Stomach (tissue), 9 donors: ENCODE measurements around the gene PTPRK. TPM values are rescaled to one million over a fixed set of nuclear protein-coding genes. Genes with fewer than 3 reads are reported as not detected.

Experiments used
- DNase-seq, 2 donors: peaks; one replicate each; pipeline versions ENCODE4 v3.0.0 to v3.0.0-alpha.2; 2013 to 2019
- H3K27ac ChIP-seq, 5 donors: fragments of 200-600 bp in 4 of 5; sonication (generic) in 4 of 5; one replicate each; pipeline ENCODE4 v1.5.1; 2013 to 2019; ENCODE audit warnings: mild to moderate bottlenecking in 1 of 5, moderate library complexity in 1 of 5
- H3K27me3 ChIP-seq, 3 donors: fragments of 200-600 bp; sonication (generic); one replicate each; pipeline ENCODE4 v1.5.1; 2017 to 2019; ENCODE audit warnings: mixed run types in 1 of 3
- H3K36me3 ChIP-seq, 4 donors: fragments of 200-600 bp; sonication (generic); 1 replicate in 3 of 4; 2 replicates in 1 of 4; pipeline ENCODE4 v1.5.1; 2016 to 2019
- H3K4me1 ChIP-seq, 4 donors: fragments of 200-600 bp; sonication (generic); one replicate each; pipeline ENCODE4 v1.5.1; 2016 to 2019
- H3K4me3 ChIP-seq, 4 donors: fragments of 200-600 bp; sonication (generic) in 3 of 4; one replicate each; pipeline ENCODE4 v1.5.1; 2016 to 2019; ENCODE audit warnings: mild to moderate bottlenecking in 1 of 4
- H3K9me3 ChIP-seq, 4 donors: fragments of 200-600 bp; sonication (generic); one replicate each; pipeline ENCODE4 v1.5.1; 2016 to 2019
- CTCF ChIP-seq, 7 experiments: fragments of 450-650 bp in 4 of 7; fragments of 200-600 bp in 3 of 7; sonication (generic) in 3 of 7; IDR thresholded peaks; one replicate each; pipeline ENCODE4 v1.5.1; 2016 to 2019; ENCODE audit warnings: antibody characterized with exemption in 7 of 7, control low read depth in 2 of 7, mild to moderate bottlenecking in 1 of 7
- EP300 ChIP-seq: sonication (generic); formaldehyde crosslinking; IDR thresholded peaks from one replicate; pipeline ENCODE4 v1.6.1; 2017; ENCODE audit warnings: antibody characterized with exemption
- POLR2A ChIP-seq, 4 donors: fragments of 450-650 bp; IDR thresholded peaks; one replicate each; pipeline ENCODE4 v1.6.1; 2016; ENCODE audit warnings: antibody characterized with exemption in 4 of 4, control low read depth in 2 of 4, mild to moderate bottlenecking in 1 of 4, moderate library complexity in 1 of 4
- POLR2AphosphoS5 ChIP-seq, 3 donors: sonication (generic); formaldehyde crosslinking; IDR thresholded peaks; one replicate each; pipeline ENCODE4 v1.6.1; 2016; ENCODE audit warnings: antibody characterized with exemption in 3 of 3
- WGBS, 5 donors: extraction: QIAGEN DNeasy Blood & Tissue Kit in 3 of 5; methylation state at CpG; one replicate each; pipeline versions ENCODE4 v1.1.5 to v1.1.7; 2013 to 2018; 5-methylcytosine and 5-hydroxymethylcytosine counted together
- intact Hi-C: fragments of 100-400 bp; cut with DNase I; formaldehyde crosslinking; loops from one replicate; pipeline ENCODE4 v1.15.1; 2023; ENCODE audit warnings: low total_unique reads
- polyA plus RNA-seq, 3 donors: library from polyadenylated mRNA; stranded (reverse); fragments of 200-250 nt; gene quantifications; one replicate each; pipeline ENCODE4 v1.2.3, GENCODE V29; 2013
- total RNA-seq, 5 donors: library from RNA; depleted of rRNA; stranded (reverse); fragments of >200 nt; gene quantifications; one replicate each; pipeline versions ENCODE4 v1.1.0 to v1.2.3, GENCODE V29; 2014 to 2016
- donor health status: healthy with polysubstance abuse.
- donor health status: Bipolar disorder and iron deficiency.
- donor health status: healthy.

The PTPRK gene
- total and polyA plus RNA-seq, 8 donors, result 7.0 to 644 (median 114) TPM

GRCh38 chr6:128167552-128167951, 352.8 kb downstream of the PTPRK start:
- H3K27ac ChIP-seq, result no peak overlapping the region
- H3K27me3 ChIP-seq, result no peaks in the 10 kb centered on the region
- DNase-seq, result no peak
- TF ChIP-seq POLR2A (IDR thresholded peaks at IDR 0.05), result no peak
- TF ChIP-seq CTCF (IDR thresholded peaks at IDR 0.05), result no peak
- TF ChIP-seq POLR2AphosphoS5 (IDR thresholded peaks at IDR 0.05), result no peak
- TF ChIP-seq EP300, result no peak
- no peaks in the 10 kb centered on the region for H3K36me3 ChIP-seq
- H3K4me1 ChIP-seq, result peaks cover 0 to 37% (median 7%) of the 10 kb centered on the region in 4 donors
- intact Hi-C loops, result no loop called here
- H3K4me3 ChIP-seq, result no peak overlapping the region
- no peaks in the 10 kb centered on the region for H3K9me3 ChIP-seq

GRCh38 chr6:128164254-128164653, 356.1 kb downstream of the PTPRK start:
- WGBS, 5 donors, result 50 to 79% (median 63%) methylated on average over 1 of the region's 1 CpG
- no peak overlapping the region for H3K4me3 ChIP-seq
- TF ChIP-seq POLR2AphosphoS5 (IDR thresholded peaks at IDR 0.05), result no peak
- H3K4me1 ChIP-seq, result peaks cover 0 to 14% (median 0%) of the 10 kb centered on the region in 4 donors
- intact Hi-C loops, result no loop called here
- H3K27ac ChIP-seq, result no peak overlapping the region
- H3K36me3 ChIP-seq, result no peaks in the 10 kb centered on the region
- no peak for DNase-seq
- H3K9me3 ChIP-seq, result no peaks in the 10 kb centered on the region
- H3K27me3 ChIP-seq, result no peaks in the 10 kb centered on the region

- no peak for TF ChIP-seq POLR2AphosphoS5 (IDR thresholded peaks at IDR 0.05)
- TF ChIP-seq CTCF (IDR thresholded peaks at IDR 0.05), result no peak
- TF ChIP-seq POLR2A (IDR thresholded peaks at IDR 0.05), result no peak
- no peak for TF ChIP-seq EP300
- peaks cover 0 to 7% (median 0%) of the 10 kb centered on the region in 4 donors for H3K4me1 ChIP-seq
- WGBS, 5 donors, result 60 to 65% (median 61%) methylated on average over 2 of the region's 2 CpGs
- no peak overlapping the region for H3K27ac ChIP-seq
- no peak overlapping the region for H3K4me3 ChIP-seq
- intact Hi-C loops, result no loop called here
- no peaks in the 10 kb centered on the region for H3K36me3 ChIP-seq
- H3K9me3 ChIP-seq, result no peaks in the 10 kb centered on the region
- no peak for DNase-seq
- H3K27me3 ChIP-seq, result no peaks in the 10 kb centered on the region
Measured at GRCh38 chr6:128162423-128162822, 358.0 kb downstream of the PTPRK start.

GRCh38 chr6:128161839-128162238, 358.6 kb downstream of the PTPRK start:
- no peak for DNase-seq
- H3K27ac ChIP-seq, result no peak overlapping the region
- H3K4me3 ChIP-seq, result no peak overlapping the region
- TF ChIP-seq EP300 (no peak), POLR2A (IDR thresholded peaks at IDR 0.05) (no peak), CTCF (IDR thresholded peaks at IDR 0.05) (no peak), POLR2AphosphoS5 (IDR thresholded peaks at IDR 0.05) (no peak)
- H3K27me3 ChIP-seq, result no peaks in the 10 kb centered on the region
- H3K4me1 ChIP-seq, result peaks cover 0 to under 1% (median 0%) of the 10 kb centered on the region in 4 donors
- intact Hi-C loops, result no loop called here
- 46 to 65% (median 56%) methylated on average over 1 of the region's 1 CpG for WGBS, 5 donors
- H3K9me3 ChIP-seq, result no peaks in the 10 kb centered on the region
- H3K36me3 ChIP-seq, result no peaks in the 10 kb centered on the region

- Histone ChIP-seq H3K27me3 (no peaks in the 10 kb centered on the region), H3K4me1 (no peaks in the 10 kb centered on the region), H3K36me3 (no peaks in the 10 kb centered on the region), H3K27ac (no peak overlapping the region), H3K9me3 (no peaks in the 10 kb centered on the region), H3K4me3 (no peak overlapping the region)
- intact Hi-C loops, result no loop called here
- 68 to 77% (median 70%) methylated on average over 1 of the region's 1 CpG for WGBS, 5 donors
- DNase-seq, result no peak
- TF ChIP-seq POLR2A (IDR thresholded peaks at IDR 0.05) (no peak), CTCF (IDR thresholded peaks at IDR 0.05) (no peak), POLR2AphosphoS5 (IDR thresholded peaks at IDR 0.05) (no peak), EP300 (no peak)
Measured at GRCh38 chr6:128161263-128161662, 359.1 kb downstream of the PTPRK start.
